Panc1 (cell line): ENCODE measurements around the gene ELANE. TPM values are rescaled to one million over a fixed set of nuclear protein-coding genes. Genes with fewer than 3 reads are reported as not detected.

Experiments
- ATAC-seq: fragments of 200-7000 bp; cut with Tn5 transposase; 2 replicates; pipeline ENCODE4 v1.9.1; 2020; ENCODE audit warnings: mild to moderate bottlenecking, moderate library complexity
- BruUV-seq: library from RNA; stranded (reverse); fragments of 400-500 nt; replicated peaks from 2 replicates; lab custom pipeline; 2021; lab: Mats Ljungman, UMichigan
- CTCF ChIA-PET: fragments of 300-600 bp; sonication (Branson Sonifier 250); formaldehyde crosslinking; loops from one replicate; lab custom pipeline; 2022; ENCODE audit warnings: antibody characterized with exemption; lab: Charles Lee
- POLR2A ChIA-PET: fragments of 300-600 bp; sonication (Branson Sonifier 250); formaldehyde crosslinking; loops from one replicate; lab custom pipeline; 2022; ENCODE audit warnings: antibody characterized with exemption; lab: Charles Lee
- DNase-seq: peaks from one replicate; pipeline ENCODE4 v3.0.0-alpha.2; 2010; ENCODE audit warnings: low read depth, low spot score
- H3K27ac ChIP-seq: 2 replicates; pipeline ENCODE4 v1.5.1; 2011; ENCODE audit warnings: mild to moderate bottlenecking, low read length, inconsistent platforms
- H3K27me3 ChIP-seq: fragments of 200-500 bp; sonication (Bioruptor generic); 2 replicates; pipeline ENCODE4 v1.6.0; 2014; ENCODE audit warnings: low read length, inconsistent platforms; ENCODE audit not compliant: control insufficient read depth, insufficient read depth
- H3K36me3 ChIP-seq: fragments of 200-500 bp; sonication (Bioruptor generic); 2 replicates; pipeline ENCODE4 v1.5.1; 2014; ENCODE audit warnings: inconsistent platforms, mild to moderate bottlenecking, low read length, moderate library complexity; ENCODE audit not compliant: control insufficient read depth, insufficient read depth
- H3K4me1 ChIP-seq: 2 replicates; pipeline ENCODE4 v1.5.1; 2011; ENCODE audit warnings: inconsistent platforms, mild to moderate bottlenecking, low read length, moderate library complexity; ENCODE audit not compliant: control insufficient read depth, insufficient read depth
- H3K4me3 ChIP-seq, 2 experiments: 2 replicates each; pipeline ENCODE4 v1.5.1; 2011 to 2012; ENCODE audit warnings: low read depth in 2 of 2, low read length in 2 of 2, mild to moderate bottlenecking in 2 of 2, inconsistent platforms in 1 of 2, moderate library complexity in 1 of 2
- H3K9me3 ChIP-seq: fragments of 200-500 bp; sonication (Bioruptor generic); 2 replicates; pipeline ENCODE4 v1.5.1; 2014; ENCODE audit warnings: low read depth, mild to moderate bottlenecking, inconsistent platforms, low read length, moderate library complexity; ENCODE audit not compliant: control insufficient read depth, insufficient read depth
- CTCF ChIP-seq: fragments of 450-650 bp; IDR thresholded peaks from 2 replicates; pipeline ENCODE4 v1.5.1; 2017; ENCODE audit warnings: mild to moderate bottlenecking
- POLR2AphosphoS5 ChIP-seq: IDR thresholded peaks from 2 replicates; pipeline ENCODE4 v1.6.1; 2012; ENCODE audit warnings: mild to moderate bottlenecking, low read depth, low read length, moderate library complexity
- REST ChIP-seq, 2 experiments: IDR thresholded peaks; 2 replicates each; pipeline ENCODE4 v1.6.1; 2011 to 2012; ENCODE audit warnings: low read depth in 2 of 2, control low read depth in 1 of 2, low read length in 1 of 2, mild to moderate bottlenecking in 1 of 2, moderate library complexity in 1 of 2; ENCODE audit not compliant: insufficient read depth in 1 of 2
- SIN3A ChIP-seq: IDR thresholded peaks from 2 replicates; pipeline ENCODE4 v1.6.1; 2012; ENCODE audit warnings: low read depth, mild to moderate bottlenecking, low read length, moderate library complexity, borderline replicate concordance; ENCODE audit not compliant: insufficient read depth
- TCF7L2 ChIP-seq: IDR thresholded peaks from 2 replicates; pipeline ENCODE4 v1.6.1; 2011; ENCODE audit warnings: mild to moderate bottlenecking, low read depth, low read length, inconsistent platforms
- in situ Hi-C: cut with HindIII; loops from 2 replicates; pipeline ENCODE4 v1.10.0; 2016; ENCODE audit warnings: low sequenced_read_pairs, low pct_unique_long_range_greater_than_20kb
- intact Hi-C: fragments of 100-400 bp; cut with micrococcal nuclease; formaldehyde crosslinking; loops from one replicate; pipeline ENCODE4 v1.10.0; 2022; ENCODE audit not compliant: unreplicated experiment
- total RNA-seq: library from RNA; stranded (reverse); gene quantifications from one replicate; pipeline ENCODE4 v1.2.1, GENCODE V29; 2021; ENCODE audit not compliant: unreplicated experiment

Gene ELANE
- total RNA-seq, 1 experiment from 2014 or later: 0.57 TPM

- BruUV-seq: no TSS peak
Observed at GRCh38 chr19:843180-843835, 8.8 kb upstream of the ELANE start.

GRCh38 chr19:843836-844545 lies 8.1 kb upstream of the ELANE start:
- no peak overlapping the region for H3K27ac ChIP-seq
- H3K36me3 ChIP-seq: no peaks in the 10 kb centered on the region
- H3K4me3 ChIP-seq: peak overlapping the region; percentile 30 to 45
- intact Hi-C loops: no loop called here
- H3K4me1 ChIP-seq: peaks cover 4% of the 10 kb centered on the region; the same call in 1 of the 2 replicates
- ChIA-PET POLR2A (no interaction called here), CTCF (no interaction called here)
- no peak; the same call in 1 of the 2 replicates for ATAC-seq
- no peaks in the 10 kb centered on the region for H3K9me3 ChIP-seq
- in situ Hi-C loops: no loop called here
- TF ChIP-seq REST (IDR thresholded peaks at IDR 0.05; ENCODE audit: insufficient read depth in 1 of 2, low read depth in 2 of 2, low read length in 1 of 2): no peak
- no peak for TF ChIP-seq CTCF
- TF ChIP-seq TCF7L2: no peak
- TF ChIP-seq POLR2AphosphoS5: no peak
- TF ChIP-seq SIN3A: no peak
- BruUV-seq: no TSS peak
- H3K27me3 ChIP-seq: no peaks in the 10 kb centered on the region
- DNase-seq: no peak

More at GRCh38 chr19:843180-843835, 8.8 kb upstream of the ELANE start:
- in situ Hi-C loops: no loop called here
- DNase-seq (no peak), ATAC-seq (peak; percentile 88)
- peaks cover 4% of the 10 kb centered on the region; the same call in 1 of the 2 replicates for H3K4me1 ChIP-seq
- CTCF ChIA-PET: interaction anchor here (0.6 kb wide), 1 partner anchor 15 kb away, joined by 3 read pairs; no protein-coding TSS in a partner anchor
- POLR2A ChIA-PET: no interaction called here
- H3K27me3 ChIP-seq: no peaks in the 10 kb centered on the region
- no peaks in the 10 kb centered on the region for H3K36me3 ChIP-seq
- H3K4me3 ChIP-seq: peak overlapping the region; percentile 30 to 45
- no peak overlapping the region for H3K27ac ChIP-seq
- TF ChIP-seq REST (IDR thresholded peaks at IDR 0.05; ENCODE audit: insufficient read depth in 1 of 2, low read depth in 2 of 2, low read length in 1 of 2): no peak
- no peak for TF ChIP-seq SIN3A
- no peak for TF ChIP-seq POLR2AphosphoS5
- H3K9me3 ChIP-seq: no peaks in the 10 kb centered on the region
- intact Hi-C loops: no loop called here
